Epithelial cell of esophagus (primary cell): ENCODE results near the gene BEND6.

Experiments used
- DNase-seq: peaks from one replicate; pipeline ENCODE4 v3.0.0; 2010; ENCODE audit warnings: low read depth
- H3K4me3 ChIP-seq: 2 replicates; pipeline ENCODE4 v1.5.1; 2011; ENCODE audit warnings: mild to moderate bottlenecking, low read length, control low read depth
- CTCF ChIP-seq: IDR thresholded peaks from 2 replicates; pipeline ENCODE4 v1.5.1; 2011; ENCODE audit warnings: low read depth, mild to moderate bottlenecking, low read length, control low read depth, inconsistent platforms; ENCODE audit not compliant: insufficient read depth; ENCODE audit errors: missing control alignments

The BEND6 gene

GRCh38 chr6:56940977-56941376 is 13.9 kb upstream of the BEND6 start:
- no peak for TF ChIP-seq CTCF
- no peak overlapping the region for H3K4me3 ChIP-seq
- DNase-seq, result no peak

GRCh38 chr6:56944661-56945060 is 10.2 kb upstream of the BEND6 start:
- no peak overlapping the region for H3K4me3 ChIP-seq
- no peak for DNase-seq
- no peak for TF ChIP-seq CTCF

- no peak for DNase-seq
- no peak for TF ChIP-seq CTCF
- H3K4me3 ChIP-seq, result no peak overlapping the region
These were observed 8.5 kb upstream of the BEND6 start for GRCh38 chr6:56946368-56946767.

GRCh38 chr6:56947924-56948323 is 7.0 kb upstream of the BEND6 start:
- H3K4me3 ChIP-seq, result no peak overlapping the region
- TF ChIP-seq CTCF, result no peak
- no peak for DNase-seq

- DNase-seq, result no peak
- H3K4me3 ChIP-seq, result no peak overlapping the region
- TF ChIP-seq CTCF, result no peak
These were observed 5.6 kb upstream of the BEND6 start for GRCh38 chr6:56949265-56949664.

- no peak for DNase-seq
- no peak overlapping the region for H3K4me3 ChIP-seq
- TF ChIP-seq CTCF, result no peak
These were observed 4.9 kb upstream of the BEND6 start for GRCh38 chr6:56949925-56950495.

GRCh38 chr6:56951049-56951831 is 3.7 kb upstream of the BEND6 start:
- DNase-seq, result no peak
- H3K4me3 ChIP-seq, result no peak overlapping the region
- TF ChIP-seq CTCF, result no peak
